Measurements from ENCODE around the gene AQP10. TPM values are rescaled to one million over a fixed set of nuclear protein-coding genes. Genes with fewer than 3 reads are reported as not detected.

AQP10 gene
- total and polyA plus RNA-seq, 10 of the 15 experiments (the other 5 are each of a cell fraction or from before 2014, with no cell fraction given) = not detected

DNA sequence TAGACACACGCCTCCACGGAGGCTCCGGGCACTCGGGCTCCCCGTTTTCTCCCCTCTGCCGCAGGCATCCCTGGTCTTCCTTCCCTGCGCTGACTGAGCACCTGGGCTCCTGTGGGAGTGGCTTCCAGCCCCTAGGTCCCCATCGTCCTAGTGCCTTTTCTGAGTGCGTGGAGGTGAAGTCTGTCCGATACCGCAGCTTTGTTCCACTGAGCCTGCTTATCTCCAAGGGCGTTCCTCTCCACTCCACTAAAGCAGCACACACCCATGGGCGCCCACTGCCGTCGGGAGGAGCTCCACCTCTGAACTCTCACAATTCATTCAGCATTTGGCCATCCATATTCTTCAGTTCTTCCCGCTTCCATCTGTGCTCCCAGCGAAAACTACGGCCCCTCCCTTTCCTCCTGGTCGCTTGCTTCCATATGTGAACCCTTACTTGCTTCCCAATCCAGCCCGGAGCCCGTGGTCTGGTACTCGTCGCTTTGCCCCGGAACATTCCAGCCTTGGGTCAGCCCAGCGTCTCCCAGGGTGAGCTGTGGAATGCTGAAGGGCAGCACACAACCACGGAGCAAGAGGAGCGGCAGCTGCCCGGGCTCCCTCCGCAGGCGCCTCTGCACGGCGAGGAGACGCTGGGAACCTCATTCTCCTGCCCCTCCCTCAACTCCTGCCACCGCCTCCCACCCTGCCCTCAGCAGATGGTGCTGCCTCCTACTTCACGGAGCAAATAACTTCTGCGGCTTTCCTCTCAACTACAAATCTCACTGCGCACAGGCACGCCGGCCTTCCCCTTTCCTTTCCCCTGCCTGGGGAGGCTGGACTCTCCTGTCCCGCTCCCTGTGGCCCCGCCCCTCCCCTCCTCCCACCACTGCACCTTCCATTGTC, 31.9 kb downstream of the AQP10 start (continued):
- TF ChIP-seq, protein P1, sequence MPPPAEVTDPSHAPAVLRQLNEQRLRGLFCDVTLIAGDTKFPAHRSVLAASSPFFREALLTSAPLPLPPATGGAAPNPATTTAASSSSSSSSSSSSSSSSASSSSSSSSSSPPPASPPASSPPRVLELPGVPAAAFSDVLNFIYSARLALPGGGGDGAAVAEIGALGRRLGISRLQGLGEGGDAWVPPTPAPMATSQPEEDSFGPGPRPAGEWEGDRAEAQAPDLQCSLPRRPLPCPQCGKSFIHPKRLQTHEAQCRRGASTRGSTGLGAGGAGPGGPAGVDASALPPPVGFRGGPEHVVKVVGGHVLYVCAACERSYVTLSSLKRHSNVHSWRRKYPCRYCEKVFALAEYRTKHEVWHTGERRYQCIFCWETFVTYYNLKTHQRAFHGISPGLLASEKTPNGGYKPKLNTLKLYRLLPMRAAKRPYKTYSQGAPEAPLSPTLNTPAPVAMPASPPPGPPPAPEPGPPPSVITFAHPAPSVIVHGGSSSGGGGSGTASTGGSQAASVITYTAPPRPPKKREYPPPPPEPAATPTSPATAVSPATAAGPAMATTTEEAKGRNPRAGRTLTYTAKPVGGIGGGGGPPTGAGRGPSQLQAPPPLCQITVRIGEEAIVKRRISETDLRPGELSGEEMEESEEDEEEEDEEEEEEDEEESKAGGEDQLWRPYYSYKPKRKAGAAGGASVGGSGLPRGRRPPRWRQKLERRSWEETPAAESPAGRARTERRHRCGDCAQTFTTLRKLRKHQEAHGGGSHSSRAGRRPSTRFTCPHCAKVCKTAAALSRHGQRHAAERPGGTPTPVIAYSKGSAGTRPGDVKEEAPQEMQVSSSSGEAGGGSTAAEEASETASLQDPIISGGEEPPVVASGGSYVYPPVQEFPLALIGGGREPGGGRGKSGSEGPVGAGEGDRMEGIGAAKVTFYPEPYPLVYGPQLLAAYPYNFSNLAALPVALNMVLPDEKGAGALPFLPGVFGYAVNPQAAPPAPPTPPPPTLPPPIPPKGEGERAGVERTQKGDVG (CRISPR knock-in tag; IDR thresholded peaks at IDR 0.05) = no peak
- TF ChIP-seq POU2F2 (IDR thresholded peaks at IDR 0.05; ENCODE audit: borderline replicate concordance, low read depth, low read length) (no peak), SIN3A (IDR thresholded peaks at IDR 0.05; ENCODE audit: low read depth, low read length) (no peak), KAT2A (conservative IDR thresholded peaks at IDR 0.05; ENCODE audit: control insufficient read depth, low read depth, low read length) (no peak), GABPA (IDR thresholded peaks at IDR 0.05; ENCODE audit: low read depth) (no peak)
- TF ChIP-seq, protein P2, sequence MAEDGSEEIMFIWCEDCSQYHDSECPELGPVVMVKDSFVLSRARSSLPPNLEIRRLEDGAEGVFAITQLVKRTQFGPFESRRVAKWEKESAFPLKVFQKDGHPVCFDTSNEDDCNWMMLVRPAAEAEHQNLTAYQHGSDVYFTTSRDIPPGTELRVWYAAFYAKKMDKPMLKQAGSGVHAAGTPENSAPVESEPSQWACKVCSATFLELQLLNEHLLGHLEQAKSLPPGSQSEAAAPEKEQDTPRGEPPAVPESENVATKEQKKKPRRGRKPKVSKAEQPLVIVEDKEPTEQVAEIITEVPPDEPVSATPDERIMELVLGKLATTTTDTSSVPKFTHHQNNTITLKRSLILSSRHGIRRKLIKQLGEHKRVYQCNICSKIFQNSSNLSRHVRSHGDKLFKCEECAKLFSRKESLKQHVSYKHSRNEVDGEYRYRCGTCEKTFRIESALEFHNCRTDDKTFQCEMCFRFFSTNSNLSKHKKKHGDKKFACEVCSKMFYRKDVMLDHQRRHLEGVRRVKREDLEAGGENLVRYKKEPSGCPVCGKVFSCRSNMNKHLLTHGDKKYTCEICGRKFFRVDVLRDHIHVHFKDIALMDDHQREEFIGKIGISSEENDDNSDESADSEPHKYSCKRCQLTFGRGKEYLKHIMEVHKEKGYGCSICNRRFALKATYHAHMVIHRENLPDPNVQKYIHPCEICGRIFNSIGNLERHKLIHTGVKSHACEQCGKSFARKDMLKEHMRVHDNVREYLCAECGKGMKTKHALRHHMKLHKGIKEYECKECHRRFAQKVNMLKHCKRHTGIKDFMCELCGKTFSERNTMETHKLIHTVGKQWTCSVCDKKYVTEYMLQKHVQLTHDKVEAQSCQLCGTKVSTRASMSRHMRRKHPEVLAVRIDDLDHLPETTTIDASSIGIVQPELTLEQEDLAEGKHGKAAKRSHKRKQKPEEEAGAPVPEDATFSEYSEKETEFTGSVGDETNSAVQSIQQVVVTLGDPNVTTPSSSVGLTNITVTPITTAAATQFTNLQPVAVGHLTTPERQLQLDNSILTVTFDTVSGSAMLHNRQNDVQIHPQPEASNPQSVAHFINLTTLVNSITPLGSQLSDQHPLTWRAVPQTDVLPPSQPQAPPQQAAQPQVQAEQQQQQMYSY (CRISPR knock-in tag; IDR thresholded peaks at IDR 0.05) = no peak
- TF ChIP-seq, protein P3, sequence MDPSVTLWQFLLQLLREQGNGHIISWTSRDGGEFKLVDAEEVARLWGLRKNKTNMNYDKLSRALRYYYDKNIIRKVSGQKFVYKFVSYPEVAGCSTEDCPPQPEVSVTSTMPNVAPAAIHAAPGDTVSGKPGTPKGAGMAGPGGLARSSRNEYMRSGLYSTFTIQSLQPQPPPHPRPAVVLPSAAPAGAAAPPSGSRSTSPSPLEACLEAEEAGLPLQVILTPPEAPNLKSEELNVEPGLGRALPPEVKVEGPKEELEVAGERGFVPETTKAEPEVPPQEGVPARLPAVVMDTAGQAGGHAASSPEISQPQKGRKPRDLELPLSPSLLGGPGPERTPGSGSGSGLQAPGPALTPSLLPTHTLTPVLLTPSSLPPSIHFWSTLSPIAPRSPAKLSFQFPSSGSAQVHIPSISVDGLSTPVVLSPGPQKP (IDR thresholded peaks at IDR 0.05; ENCODE audit: low read depth, low read length) = 0 out of 2 replicates have a peak, but pooled peaks have one; percentile 22

Data from GM12878 (cell line).